Liver (tissue), 9 donors: ENCODE results near the gene ARFGAP3. TPM values are rescaled to one million over a fixed set of nuclear protein-coding genes. Genes with fewer than 3 reads are reported as not detected.

Source experiments
- DNase-seq: peaks from one replicate; pipeline ENCODE4 v3.0.0-alpha.2; 2017; ENCODE audit warnings: low spot score
- H3K27ac ChIP-seq, 2 donors: one replicate each; pipeline ENCODE4 v1.7.0; 2013; ENCODE audit warnings: inconsistent platforms in 2 of 2, low read length in 2 of 2, control low read depth in 1 of 2, low read depth in 1 of 2, mild to moderate bottlenecking in 1 of 2
- H3K27me3 ChIP-seq, 4 donors: one replicate each; pipeline versions ENCODE4 v1.6.1 to v1.7.0; 2013; ENCODE audit warnings: low read length in 3 of 4, inconsistent platforms in 1 of 4, mild to moderate bottlenecking in 1 of 4, moderate library complexity in 1 of 4; ENCODE audit not compliant: control insufficient read depth in 4 of 4, insufficient read depth in 4 of 4
- H3K36me3 ChIP-seq, 4 donors: one replicate each; pipeline versions ENCODE4 v1.6.1 to v1.7.0; 2013; ENCODE audit warnings: low read length in 3 of 4, mild to moderate bottlenecking in 3 of 4, low read depth in 1 of 4, moderate library complexity in 1 of 4; ENCODE audit not compliant: control insufficient read depth in 4 of 4, insufficient read depth in 3 of 4
- H3K4me1 ChIP-seq, 4 donors: one replicate each; pipeline versions ENCODE4 v1.6.1 to v1.7.0; 2013; ENCODE audit warnings: low read length in 3 of 4, mild to moderate bottlenecking in 3 of 4, moderate library complexity in 1 of 4; ENCODE audit not compliant: control insufficient read depth in 4 of 4, insufficient read depth in 4 of 4
- H3K4me3 ChIP-seq, 3 donors: one replicate each; pipeline versions ENCODE4 v1.6.1 to v1.7.0; 2013; ENCODE audit warnings: low read length in 3 of 3, control low read depth in 1 of 3, low read depth in 1 of 3, mild to moderate bottlenecking in 1 of 3
- H3K9ac ChIP-seq, 2 donors: one replicate each; pipeline ENCODE4 v1.7.0; 2013; ENCODE audit warnings: low read length in 2 of 2, mild to moderate bottlenecking in 2 of 2, moderate library complexity in 2 of 2, control low read depth in 1 of 2, low read depth in 1 of 2
- H3K9me3 ChIP-seq, 4 donors: one replicate each; pipeline versions ENCODE4 v1.6.1 to v1.7.0; 2013; ENCODE audit warnings: low read length in 3 of 4; ENCODE audit not compliant: control insufficient read depth in 4 of 4
- EGR1 ChIP-seq, 2 donors: IDR thresholded peaks; 2 replicates each; pipeline ENCODE4 v1.6.1; 2016 to 2018; ENCODE audit warnings: antibody characterized with exemption in 2 of 2, low read depth in 2 of 2
- FOXA2 ChIP-seq: IDR thresholded peaks from 2 replicates; pipeline ENCODE4 v1.6.1; 2016; ENCODE audit warnings: antibody characterized with exemption
- GABPA ChIP-seq, 2 donors: IDR thresholded peaks in 1 of 2; conservative IDR thresholded peaks in 1 of 2; 2 replicates each; pipeline ENCODE4 v1.6.1; 2016; ENCODE audit warnings: antibody characterized with exemption in 2 of 2, mild to moderate bottlenecking in 1 of 2, moderate library complexity in 1 of 2
- HNF4A ChIP-seq, 2 donors: conservative IDR thresholded peaks; 2 replicates each; pipeline ENCODE4 v1.6.1; 2016; ENCODE audit warnings: antibody characterized with exemption in 2 of 2, mild to moderate bottlenecking in 2 of 2
- HNF4G ChIP-seq: IDR thresholded peaks from 2 replicates; pipeline ENCODE4 v1.6.1; 2016; ENCODE audit warnings: antibody characterized with exemption
- JUND ChIP-seq, 2 donors: IDR thresholded peaks; 2 replicates each; pipeline ENCODE4 v1.6.1; 2016; ENCODE audit warnings: antibody characterized with exemption in 2 of 2
- NR2F2 ChIP-seq: IDR thresholded peaks from 2 replicates; pipeline ENCODE4 v1.6.1; 2016; ENCODE audit warnings: antibody characterized with exemption
- RXRA ChIP-seq, 2 donors: IDR thresholded peaks; 2 replicates each; pipeline ENCODE4 v1.6.1; 2017 to 2018; ENCODE audit warnings: antibody characterized with exemption in 2 of 2, mild to moderate bottlenecking in 1 of 2
- SP1 ChIP-seq: IDR thresholded peaks from 2 replicates; pipeline ENCODE4 v1.6.1; 2018; ENCODE audit warnings: antibody characterized with exemption, mild to moderate bottlenecking
- WGBS: extraction: QIAGEN DNeasy Blood & Tissue Kit; methylation state at CpG from one replicate; pipeline ENCODE4 v1.1.7; 2013; 5-methylcytosine and 5-hydroxymethylcytosine counted together
- polyA plus RNA-seq, 2 donors: library from polyadenylated mRNA; stranded (reverse) in 1 of 2; unstranded in 1 of 2; fragments of 200-250 nt in 1 of 2; fragments of >200 nt in 1 of 2; fragmentation: Nextera tagmentation in 1 of 2; extraction: Ambion mirVana in 1 of 2; gene quantifications; one replicate each; pipeline versions ENCODE4 v1.2.1 to v1.2.3, GENCODE V29; 2013 to 2015
- total RNA-seq, 2 donors: library from RNA; depleted of rRNA; stranded (reverse); fragments of >200 nt; gene quantifications; one replicate each; pipeline ENCODE4 v1.2.3, GENCODE V29; 2014
- TF ChIP-seq, protein P1 (sequence below): IDR thresholded peaks from 2 replicates; pipeline ENCODE4 v1.6.1; 2016; ENCODE audit warnings: antibody characterized with exemption, mild to moderate bottlenecking
- TF ChIP-seq, protein P2 (sequence below): IDR thresholded peaks from 2 replicates; pipeline ENCODE4 v1.6.1; 2016; ENCODE audit warnings: antibody characterized with exemption
- TF ChIP-seq, protein P3 (sequence below): IDR thresholded peaks from 2 replicates; pipeline ENCODE4 v1.6.1; 2016; ENCODE audit warnings: antibody characterized with exemption
- donor health status: healthy.
- donor health status: healthy.
- donor health status: healthy.
- donor health status: healthy.
- donor health status: healthy.

The ARFGAP3 gene
- total and polyA plus RNA-seq, 4 donors: 18.2 to 55.1 (median 27.5) TPM

DNA sequence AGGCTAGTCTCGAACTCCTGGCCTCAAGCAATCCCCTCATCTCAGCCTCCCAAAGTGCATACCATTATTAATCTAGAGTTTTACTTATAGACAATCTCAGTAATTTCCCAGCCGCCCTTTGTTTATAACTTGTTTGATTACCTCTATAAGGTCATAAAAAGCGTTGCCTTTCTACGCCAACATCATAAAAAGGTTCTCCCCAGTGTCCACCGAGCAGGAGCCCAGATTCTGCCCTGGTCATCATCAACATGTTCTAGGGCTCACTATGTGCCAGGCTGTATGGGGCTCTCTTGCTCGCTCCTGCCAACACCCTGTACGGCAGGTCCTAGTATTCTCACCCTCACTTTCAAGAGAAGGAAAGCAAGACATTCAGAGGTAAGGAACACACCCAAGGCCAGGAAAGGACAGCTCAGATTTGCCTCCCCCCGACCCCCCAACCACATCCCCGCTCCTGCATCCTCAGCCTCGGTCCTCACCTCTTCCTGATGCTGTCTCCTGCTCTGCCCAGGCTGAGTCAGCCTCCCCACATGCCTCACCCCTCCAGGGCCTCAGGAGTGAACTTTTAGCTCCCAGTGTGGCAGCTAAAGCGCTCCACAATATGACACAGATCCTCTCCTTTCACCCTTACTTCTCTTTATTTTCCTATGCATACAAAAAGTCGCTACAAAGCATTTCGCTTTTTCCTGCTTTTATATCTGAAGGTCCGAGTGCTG is 14.3 kb downstream of the ARFGAP3 start:
- Histone ChIP-seq H3K9ac (no peak overlapping the region), H3K27ac (no peak overlapping the region), H3K4me1 (no peaks in the 10 kb centered on the region), H3K36me3 (peaks cover 1 to 38% (median 27%) of the 10 kb centered on the region in 4 donors), H3K4me3 (no peak overlapping the region), H3K27me3 (no peaks in the 10 kb centered on the region), H3K9me3 (no peaks in the 10 kb centered on the region)
- DNase-seq: no peak
- WGBS: 92% methylated on average over 14 of the region's 14 CpGs
- TF ChIP-seq JUND (IDR thresholded peaks at IDR 0.05) (no peak), RXRA (IDR thresholded peaks at IDR 0.05) (no peak), GABPA (IDR thresholded peaks at IDR 0.05 in 1 of 2, conservative IDR thresholded peaks at IDR 0.05 in 1 of 2) (no peak), NR2F2 (no peak), FOXA2 (no peak), SP1 (no peak), HNF4A (conservative IDR thresholded peaks at IDR 0.05) (no peak)
- TF ChIP-seq, protein P1, sequence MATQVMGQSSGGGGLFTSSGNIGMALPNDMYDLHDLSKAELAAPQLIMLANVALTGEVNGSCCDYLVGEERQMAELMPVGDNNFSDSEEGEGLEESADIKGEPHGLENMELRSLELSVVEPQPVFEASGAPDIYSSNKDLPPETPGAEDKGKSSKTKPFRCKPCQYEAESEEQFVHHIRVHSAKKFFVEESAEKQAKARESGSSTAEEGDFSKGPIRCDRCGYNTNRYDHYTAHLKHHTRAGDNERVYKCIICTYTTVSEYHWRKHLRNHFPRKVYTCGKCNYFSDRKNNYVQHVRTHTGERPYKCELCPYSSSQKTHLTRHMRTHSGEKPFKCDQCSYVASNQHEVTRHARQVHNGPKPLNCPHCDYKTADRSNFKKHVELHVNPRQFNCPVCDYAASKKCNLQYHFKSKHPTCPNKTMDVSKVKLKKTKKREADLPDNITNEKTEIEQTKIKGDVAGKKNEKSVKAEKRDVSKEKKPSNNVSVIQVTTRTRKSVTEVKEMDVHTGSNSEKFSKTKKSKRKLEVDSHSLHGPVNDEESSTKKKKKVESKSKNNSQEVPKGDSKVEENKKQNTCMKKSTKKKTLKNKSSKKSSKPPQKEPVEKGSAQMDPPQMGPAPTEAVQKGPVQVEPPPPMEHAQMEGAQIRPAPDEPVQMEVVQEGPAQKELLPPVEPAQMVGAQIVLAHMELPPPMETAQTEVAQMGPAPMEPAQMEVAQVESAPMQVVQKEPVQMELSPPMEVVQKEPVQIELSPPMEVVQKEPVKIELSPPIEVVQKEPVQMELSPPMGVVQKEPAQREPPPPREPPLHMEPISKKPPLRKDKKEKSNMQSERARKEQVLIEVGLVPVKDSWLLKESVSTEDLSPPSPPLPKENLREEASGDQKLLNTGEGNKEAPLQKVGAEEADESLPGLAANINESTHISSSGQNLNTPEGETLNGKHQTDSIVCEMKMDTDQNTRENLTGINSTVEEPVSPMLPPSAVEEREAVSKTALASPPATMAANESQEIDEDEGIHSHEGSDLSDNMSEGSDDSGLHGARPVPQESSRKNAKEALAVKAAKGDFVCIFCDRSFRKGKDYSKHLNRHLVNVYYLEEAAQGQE: no peak
- TF ChIP-seq, protein P2, sequence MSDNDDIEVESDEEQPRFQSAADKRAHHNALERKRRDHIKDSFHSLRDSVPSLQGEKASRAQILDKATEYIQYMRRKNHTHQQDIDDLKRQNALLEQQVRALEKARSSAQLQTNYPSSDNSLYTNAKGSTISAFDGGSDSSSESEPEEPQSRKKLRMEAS: no peak

DNA sequence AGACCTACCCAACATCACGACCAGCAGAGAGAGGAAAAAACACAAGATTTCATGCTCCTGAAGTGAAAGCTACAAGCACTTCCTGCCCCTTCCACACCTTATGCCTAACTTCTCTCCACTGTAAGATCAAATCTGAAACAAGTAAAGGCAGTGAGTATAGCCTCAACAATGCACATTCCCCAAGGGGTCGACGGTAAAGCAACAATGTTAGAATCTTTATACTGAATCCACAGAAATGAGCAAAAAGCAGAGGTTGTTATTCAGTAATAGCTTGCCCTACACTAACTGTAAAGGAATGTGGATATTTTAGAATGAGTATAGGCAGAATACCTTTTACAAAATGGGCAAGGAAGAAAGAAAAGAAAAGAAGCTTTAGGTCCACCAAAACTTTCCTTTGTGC is 15.6 kb downstream of the ARFGAP3 start:
- no peak overlapping the region for H3K4me3 ChIP-seq
- TF ChIP-seq RXRA (IDR thresholded peaks at IDR 0.05) (no peak), JUND (IDR thresholded peaks at IDR 0.05) (no peak), HNF4G (no peak)
- no peaks in the 10 kb centered on the region for H3K27me3 ChIP-seq
- no peak overlapping the region for H3K27ac ChIP-seq
- H3K4me1 ChIP-seq: no peaks in the 10 kb centered on the region
- no peaks in the 10 kb centered on the region for H3K9me3 ChIP-seq
- DNase-seq: no peak
- H3K36me3 ChIP-seq: peaks cover 1 to 36% (median 27%) of the 10 kb centered on the region in 4 donors
- no peak overlapping the region for H3K9ac ChIP-seq
- 73% methylated on average over 3 of the region's 3 CpGs for WGBS

DNA sequence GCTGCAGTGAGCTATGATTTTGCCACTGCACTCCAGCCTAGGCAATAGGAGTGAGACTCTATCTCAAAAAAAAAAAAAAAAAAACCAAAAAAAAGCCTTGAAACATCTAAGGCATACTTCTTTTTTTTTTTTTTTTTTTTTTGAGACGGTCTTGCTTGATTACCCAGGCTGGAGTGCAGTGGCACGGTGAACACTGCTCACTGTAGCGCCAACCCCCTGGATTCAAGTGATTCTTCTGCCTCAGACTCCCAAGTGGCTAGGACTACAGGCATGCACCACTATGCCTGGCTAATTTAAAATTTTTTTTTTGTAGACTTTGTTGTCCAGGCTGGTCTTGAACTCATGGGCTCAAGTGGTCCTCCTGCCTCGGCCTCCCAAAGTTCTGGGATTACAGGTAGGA is 19.5 kb downstream of the ARFGAP3 start:
- Histone ChIP-seq H3K36me3 (peaks cover 7 to 47% (median 43%) of the 10 kb centered on the region in 4 donors), H3K27ac (no peak overlapping the region), H3K27me3 (no peaks in the 10 kb centered on the region), H3K9me3 (no peaks in the 10 kb centered on the region), H3K4me1 (no peaks in the 10 kb centered on the region), H3K4me3 (no peak overlapping the region), H3K9ac (no peak overlapping the region)
- no peak for DNase-seq
- TF ChIP-seq, protein P1: no peak
- TF ChIP-seq NR2F2 (no peak), HNF4A (conservative IDR thresholded peaks at IDR 0.05) (no peak), EGR1 (IDR thresholded peaks at IDR 0.05; ENCODE audit: low read depth in 2 of 2) (no peak), RXRA (IDR thresholded peaks at IDR 0.05) (no peak)
- TF ChIP-seq, protein P3, sequence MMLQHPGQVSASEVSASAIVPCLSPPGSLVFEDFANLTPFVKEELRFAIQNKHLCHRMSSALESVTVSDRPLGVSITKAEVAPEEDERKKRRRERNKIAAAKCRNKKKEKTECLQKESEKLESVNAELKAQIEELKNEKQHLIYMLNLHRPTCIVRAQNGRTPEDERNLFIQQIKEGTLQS: no peak
- TF ChIP-seq, protein P2: no peak
- WGBS: 96% methylated on average over 4 of the region's 4 CpGs
